H1 (cell line): ENCODE results near the gene NEO1. TPM values are rescaled to one million over a fixed set of nuclear protein-coding genes. Genes with fewer than 3 reads are reported as not detected.

Experiments
- CTCF ChIA-PET: fragments of 300-600 bp; sonication (Branson Sonifier 250); formaldehyde crosslinking; loops from one replicate; lab custom pipeline; 2021; ENCODE audit not compliant: partially characterized antibody; lab: Charles Lee
- POLR2A ChIA-PET: fragments of 300-600 bp; sonication (Branson Sonifier 250); formaldehyde crosslinking; loops from one replicate; lab custom pipeline; 2021; ENCODE audit warnings: inconsistent platforms; ENCODE audit not compliant: partially characterized antibody; lab: Charles Lee
- DNase-seq, 2 experiments: peaks; one replicate each; pipeline versions ENCODE4 v3.0.0 to v3.0.0-alpha.2; 2010 to 2022; ENCODE audit warnings: low spot score in 2 of 2, low read depth in 1 of 2, mixed read lengths in 1 of 2
- FAIRE-seq: peaks from 2 replicates; lab custom pipeline; 2011; peaks lifted over from hg19 to GRCh38; lab: Jason Lieb, UNC
- H2AFZ ChIP-seq: 2 replicates; pipeline ENCODE4 v1.8.1; 2012; ENCODE audit warnings: low read length, inconsistent platforms
- H2AK5ac ChIP-seq: 2 replicates; pipeline ENCODE4 v1.6.1; 2013; ENCODE audit warnings: low read depth, low read length
- H2BK120ac ChIP-seq: replicated peaks from 2 replicates; pipeline ENCODE3; 2013; ENCODE audit warnings: low read depth, low read length, inconsistent platforms
- H2BK12ac ChIP-seq: 2 replicates; pipeline ENCODE4 v1.6.1; 2013; ENCODE audit warnings: low read depth, low read length
- H2BK15ac ChIP-seq: 2 replicates; pipeline ENCODE4 v1.6.1; 2013; ENCODE audit warnings: low read length
- H2BK20ac ChIP-seq: 2 replicates; pipeline ENCODE4 v1.6.1; 2013; ENCODE audit warnings: low read length
- H2BK5ac ChIP-seq: 2 replicates; pipeline ENCODE4 v1.6.1; 2013; ENCODE audit warnings: low read depth, low read length
- H3K14ac ChIP-seq: 2 replicates; pipeline ENCODE4 v1.6.1; 2013; ENCODE audit warnings: inconsistent platforms; ENCODE audit not compliant: insufficient read length
- H3K18ac ChIP-seq: 2 replicates; pipeline ENCODE4 v1.6.1; 2013; ENCODE audit warnings: low read length; ENCODE audit errors: extremely low read depth
- H3K23ac ChIP-seq: 2 replicates; pipeline ENCODE4 v1.6.1; 2013; ENCODE audit warnings: inconsistent platforms; ENCODE audit not compliant: insufficient read length
- H3K23me2 ChIP-seq: 2 replicates; pipeline ENCODE4 v1.6.1; 2013; ENCODE audit warnings: low read depth, low read length
- H3K27ac ChIP-seq: 2 replicates; pipeline ENCODE4 v1.6.1; 2011; ENCODE audit warnings: low read depth, low read length, inconsistent platforms
- H3K27me3 ChIP-seq, 4 experiments: replicated peaks in 1 of 4; 1 replicate in 1 of 4; 2 replicates in 3 of 4; pipeline versions ENCODE4 v1.6.1 to v1.8.1; 2011 to 2013; ENCODE audit warnings: low read length in 3 of 4, mild to moderate bottlenecking in 3 of 4, inconsistent platforms in 2 of 4, mixed read lengths in 2 of 4, moderate library complexity in 1 of 4; ENCODE audit not compliant: control insufficient read depth in 3 of 4, insufficient read depth in 3 of 4; ENCODE audit errors: extremely low read depth in 1 of 4
- H3K36me3 ChIP-seq, 4 experiments: 2 replicates each; pipeline versions ENCODE4 v1.6.1 to v1.8.1; 2011 to 2013; ENCODE audit warnings: mild to moderate bottlenecking in 4 of 4, low read length in 3 of 4, moderate library complexity in 2 of 4, control low read depth in 1 of 4, inconsistent platforms in 1 of 4; ENCODE audit not compliant: insufficient read depth in 4 of 4, control insufficient read depth in 2 of 4
- H3K4ac ChIP-seq: replicated peaks from 2 replicates; pipeline ENCODE3; 2013; ENCODE audit warnings: low read length, low read depth, mixed read lengths, inconsistent platforms; ENCODE audit not compliant: insufficient read length
- H3K4me1 ChIP-seq, 4 experiments: replicated peaks in 1 of 4; 1 replicate in 1 of 4; 2 replicates in 3 of 4; pipeline versions ENCODE4 v1.6.1 to v1.8.1; 2011 to 2013; ENCODE audit warnings: low read length in 3 of 4, inconsistent platforms in 2 of 4, mixed read lengths in 1 of 4; ENCODE audit not compliant: insufficient read depth in 4 of 4, control insufficient read depth in 3 of 4
- H3K4me2 ChIP-seq, 2 experiments: 2 replicates each; pipeline versions ENCODE4 v1.6.1 to v1.8.1; 2011 to 2013; ENCODE audit warnings: low read depth in 2 of 2, low read length in 2 of 2, control low read depth in 1 of 2, inconsistent platforms in 1 of 2, mild to moderate bottlenecking in 1 of 2; ENCODE audit not compliant: insufficient read depth in 1 of 2
- H3K4me3 ChIP-seq, 4 experiments: fragments of 200-600, 300-600 bp in 1 of 4; sonication (generic), shearing (Covaris generic), sonication (Bioruptor Twin) in 1 of 4; 2 replicates each; pipeline versions ENCODE4 v1.5.1 to v1.8.1; 2011 to 2016; ENCODE audit warnings: low read length in 4 of 4, low read depth in 3 of 4, control low read depth in 2 of 4, inconsistent platforms in 2 of 4, mild to moderate bottlenecking in 2 of 4, mixed read lengths in 1 of 4, moderate library complexity in 1 of 4; ENCODE audit not compliant: insufficient read depth in 2 of 4; ENCODE audit errors: extremely low read depth in 1 of 4
- H3K56ac ChIP-seq: replicated peaks from 2 replicates; pipeline ENCODE3; 2013; ENCODE audit warnings: low read depth, mild to moderate bottlenecking, mixed read lengths, low read length, inconsistent platforms; ENCODE audit not compliant: insufficient read length
- H3K79me1 ChIP-seq: 2 replicates; pipeline ENCODE4 v1.6.1; 2013; ENCODE audit warnings: low read depth, low read length, control low read depth
- H3K79me2 ChIP-seq, 2 experiments: 2 replicates each; pipeline versions ENCODE4 v1.6.1 to v1.8.1; 2012 to 2013; ENCODE audit warnings: low read length in 2 of 2, mild to moderate bottlenecking in 2 of 2, inconsistent platforms in 1 of 2; ENCODE audit not compliant: insufficient read depth in 2 of 2, control insufficient read depth in 1 of 2
- H3K9ac ChIP-seq, 4 experiments: replicated peaks in 1 of 4; 1 replicate in 1 of 4; 2 replicates in 3 of 4; pipeline versions ENCODE4 v1.6.1 to v1.8.1; 2011 to 2013; ENCODE audit warnings: low read depth in 3 of 4, low read length in 3 of 4, control low read depth in 2 of 4, mild to moderate bottlenecking in 2 of 4, moderate library complexity in 2 of 4, inconsistent platforms in 1 of 4; ENCODE audit errors: extremely low read depth in 1 of 4
- H3K9me3 ChIP-seq, 2 experiments: 2 replicates each; pipeline versions ENCODE4 v1.6.1 to v1.8.1; 2012 to 2013; ENCODE audit warnings: mild to moderate bottlenecking in 2 of 2, moderate library complexity in 2 of 2, control low read depth in 1 of 2, inconsistent platforms in 1 of 2, low read depth in 1 of 2, low read length in 1 of 2, mixed read lengths in 1 of 2; ENCODE audit not compliant: insufficient read depth in 2 of 2
- H4K20me1 ChIP-seq, 2 experiments: replicated peaks in 1 of 2; 2 replicates each; pipeline versions ENCODE3 to v1.8.1; 2011 to 2013; ENCODE audit warnings: inconsistent platforms in 2 of 2, low read length in 2 of 2, mild to moderate bottlenecking in 1 of 2; ENCODE audit not compliant: insufficient read depth in 2 of 2, control insufficient read depth in 1 of 2
- H4K5ac ChIP-seq: 2 replicates; pipeline ENCODE4 v1.6.1; 2013; ENCODE audit warnings: low read length, low read depth, mixed read lengths, inconsistent platforms; ENCODE audit not compliant: insufficient read length
- H4K8ac ChIP-seq: 2 replicates; pipeline ENCODE4 v1.8.0; 2013; ENCODE audit warnings: mild to moderate bottlenecking, moderate library complexity, low read length, inconsistent platforms; ENCODE audit not compliant: insufficient read depth; ENCODE audit errors: extremely low read depth
- H4K91ac ChIP-seq: replicated peaks from 2 replicates; pipeline ENCODE3; 2013; ENCODE audit warnings: low read length, mixed read lengths, inconsistent platforms; ENCODE audit not compliant: insufficient read length
- KDM1A ChIP-seq: fragments of 200-600, 300-600 bp; sonication (generic); IDR thresholded peaks from 2 replicates; pipeline ENCODE4 v1.7.1; 2016; ENCODE audit warnings: mild to moderate bottlenecking, low read length, borderline replicate concordance
- PHF8 ChIP-seq: fragments of 200-600 bp; sonication (generic); conservative IDR thresholded peaks from 2 replicates; pipeline ENCODE4 v1.7.1; 2012; ENCODE audit warnings: low read depth, mild to moderate bottlenecking, inconsistent platforms, low read length, moderate library complexity
- RNF2 ChIP-seq: fragments of 200-900, 300-1000 bp; sonication (generic); IDR thresholded peaks from 2 replicates; pipeline ENCODE4 v1.7.1; 2016; ENCODE audit warnings: borderline replicate concordance, low read depth, mild to moderate bottlenecking, antibody characterized with exemption, low read length; ENCODE audit not compliant: poor library complexity, severe bottlenecking; ENCODE audit errors: missing control alignments
- RXRA ChIP-seq: IDR thresholded peaks from 2 replicates; pipeline ENCODE4 v1.6.1; 2011; ENCODE audit warnings: low read depth, mild to moderate bottlenecking, low read length, moderate library complexity; ENCODE audit not compliant: insufficient read depth
- SAP30 ChIP-seq: fragments of 300-600 bp; sonication (generic); IDR thresholded peaks from 2 replicates; pipeline ENCODE4 v1.7.1; 2012; ENCODE audit warnings: low read length, moderate library complexity, mild to moderate bottlenecking, inconsistent platforms; ENCODE audit not compliant: insufficient read depth, insufficient replicate concordance
- SIRT6 ChIP-seq: IDR thresholded peaks from one replicate; pipeline ENCODE4 v1.7.1; 2012; ENCODE audit warnings: low read length, inconsistent platforms
- ZNF274 ChIP-seq: IDR thresholded peaks from 2 replicates; pipeline ENCODE4 v1.7.0; 2012; ENCODE audit warnings: low read length, borderline replicate concordance; ENCODE audit errors: extremely low read depth
- WGBS, 2 experiments: shearing (Covaris generic) in 1 of 2; methylation state at CpG; one replicate each; pipeline versions ENCODE4 v1.1.6 to v1.1.7; 2013 to 2015; ENCODE audit warnings: low lambda C conversion rate in 2 of 2, mixed read lengths in 2 of 2, inconsistent platforms in 1 of 2, low coverage in 1 of 2, missing lambda C conversion rate in 1 of 2; ENCODE audit not compliant: insufficient replicate concordance in 2 of 2, insufficient coverage in 1 of 2, insufficient read length in 1 of 2; ENCODE audit errors: extremely low coverage in 1 of 2, missing lambda C conversion rate in 1 of 2; 5-methylcytosine and 5-hydroxymethylcytosine counted together
- polyA plus RNA-seq, 7 experiments: library from polyadenylated mRNA; depleted of rRNA in 3 of 7; stranded (reverse) in 5 of 7; unstranded in 2 of 7; fragments of >200 nt in 5 of 7; fragments of 200-250 nt in 2 of 7; gene quantifications; 1 replicate in 5 of 7; 2 replicates in 1 of 7; 4 replicates in 1 of 7; pipeline versions ENCODE4 v1.2.1 to v1.2.3, GENCODE V29; 2011 to 2013; ENCODE audit warnings: missing spikeins in 2 of 7, mixed read lengths in 2 of 7
- total RNA-seq: library from RNA; stranded (reverse); fragmentation: NEBNext Ultra II Directional; extraction: Animal tissue kit (Norgen Biotek cat#: 25700); gene quantifications from 2 replicates; pipeline ENCODE4 v1.2.1, GENCODE V29; 2021
- TF ChIP-seq, protein P1 (sequence below): IDR thresholded peaks from 2 replicates; pipeline ENCODE4 v1.6.1; 2011; ENCODE audit warnings: low read length, improper control_type of control experiment
- TF ChIP-seq, protein P2 (sequence below), 3 experiments: IDR thresholded peaks; 1 replicate in 2 of 3; 2 replicates in 1 of 3; pipeline versions ENCODE4 v1.5.1 to v1.6.1; 2011; ENCODE audit warnings: low read length in 3 of 3, mild to moderate bottlenecking in 3 of 3, inconsistent platforms in 2 of 3, low read depth in 1 of 3, moderate library complexity in 1 of 3; ENCODE audit not compliant: insufficient read depth in 1 of 3; ENCODE audit errors: control extremely low read depth in 1 of 3

The NEO1 gene
- total and polyA plus RNA-seq, 2 of the 8 experiments (the other 6 are each of a cell fraction or from before 2014, with no cell fraction given): 36.0 to 51.0 TPM

DNA sequence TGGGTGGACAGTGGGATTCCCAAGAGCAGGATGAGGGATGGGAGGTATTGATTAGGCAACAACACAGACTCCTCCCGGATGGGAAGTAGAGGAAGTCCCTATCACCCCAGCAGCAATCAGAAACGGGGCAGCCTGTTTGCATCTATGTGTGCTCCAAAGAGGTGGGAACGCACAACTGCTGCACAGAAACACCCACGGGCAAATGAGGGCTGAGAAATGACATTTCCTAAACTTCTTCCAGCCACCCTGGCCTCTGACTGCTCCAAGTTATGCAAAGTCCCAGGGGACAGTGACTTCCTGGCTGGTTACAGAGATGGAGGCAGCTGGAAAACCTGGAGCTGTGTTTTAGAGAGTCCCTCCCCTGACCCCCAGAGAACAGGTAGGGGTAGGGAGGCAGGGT lies 273.9 kb downstream of the NEO1 start:
- Histone ChIP-seq H3K79me2 (no peaks in the 10 kb centered on the region), H3K9ac (no peak overlapping the region), H4K8ac (no peak overlapping the region), H3K4me3 (no peak overlapping the region), H3K23me2 (no peaks in the 10 kb centered on the region), H4K91ac (no peak overlapping the region), H3K27ac (no peak overlapping the region), H4K5ac (no peak overlapping the region), H3K79me1 (no peaks in the 10 kb centered on the region; the same call in 1 of the 2 replicates), H3K56ac (no peak overlapping the region), H3K14ac (no peak overlapping the region), H2BK20ac (no peak overlapping the region), H3K4me2 (no peak overlapping the region), H3K4ac (no peak overlapping the region), H3K23ac (no peak overlapping the region), H3K27me3 (no peaks in the 10 kb centered on the region), H2BK12ac (no peak overlapping the region), H2AFZ (no peak overlapping the region), H2AK5ac (no peak overlapping the region), H3K18ac (no peak overlapping the region), H3K36me3 (peaks cover 2 to 26% (median 8%) of the 10 kb centered on the region in 4 experiments; a peak in 6 of 8 replicates), H2BK5ac (no peak overlapping the region), H3K4me1 (peaks cover 0 to 7% (median 3%) of the 10 kb centered on the region in 4 experiments; a peak in 2 of 7 replicates), H4K20me1 (peaks cover 3 to 8% of the 10 kb centered on the region in 2 experiments), H2BK15ac (no peak overlapping the region), H3K9me3 (no peaks in the 10 kb centered on the region), H2BK120ac (no peak overlapping the region)
- ChIA-PET CTCF (interaction anchor here (1.2 to 2.1 kb wide), 10 partner anchors 8 to 211 kb away, joined by 3 to 7 read pairs (median 4); no protein-coding TSS in a partner anchor), POLR2A (interaction anchor here (0.6 kb wide), 1 partner anchor 374 kb away, joined by 3 read pairs; no protein-coding TSS in a partner anchor)
- WGBS, 2 experiments: 88% methylated on average over 4 of the region's 4 CpGs; no CpG with 5 or more reads in 1 of the 2 experiments
- no peak for FAIRE-seq
- DNase-seq: no peak
- TF ChIP-seq KDM1A (no peak), ZNF274 (no peak), PHF8 (no peak), SIRT6 (no peak), RNF2 (no peak), SAP30 (no peak), RXRA (no peak)
- TF ChIP-seq, protein P1, sequence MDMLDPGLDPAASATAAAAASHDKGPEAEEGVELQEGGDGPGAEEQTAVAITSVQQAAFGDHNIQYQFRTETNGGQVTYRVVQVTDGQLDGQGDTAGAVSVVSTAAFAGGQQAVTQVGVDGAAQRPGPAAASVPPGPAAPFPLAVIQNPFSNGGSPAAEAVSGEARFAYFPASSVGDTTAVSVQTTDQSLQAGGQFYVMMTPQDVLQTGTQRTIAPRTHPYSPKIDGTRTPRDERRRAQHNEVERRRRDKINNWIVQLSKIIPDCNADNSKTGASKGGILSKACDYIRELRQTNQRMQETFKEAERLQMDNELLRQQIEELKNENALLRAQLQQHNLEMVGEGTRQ: no peak
- TF ChIP-seq, protein P2, sequence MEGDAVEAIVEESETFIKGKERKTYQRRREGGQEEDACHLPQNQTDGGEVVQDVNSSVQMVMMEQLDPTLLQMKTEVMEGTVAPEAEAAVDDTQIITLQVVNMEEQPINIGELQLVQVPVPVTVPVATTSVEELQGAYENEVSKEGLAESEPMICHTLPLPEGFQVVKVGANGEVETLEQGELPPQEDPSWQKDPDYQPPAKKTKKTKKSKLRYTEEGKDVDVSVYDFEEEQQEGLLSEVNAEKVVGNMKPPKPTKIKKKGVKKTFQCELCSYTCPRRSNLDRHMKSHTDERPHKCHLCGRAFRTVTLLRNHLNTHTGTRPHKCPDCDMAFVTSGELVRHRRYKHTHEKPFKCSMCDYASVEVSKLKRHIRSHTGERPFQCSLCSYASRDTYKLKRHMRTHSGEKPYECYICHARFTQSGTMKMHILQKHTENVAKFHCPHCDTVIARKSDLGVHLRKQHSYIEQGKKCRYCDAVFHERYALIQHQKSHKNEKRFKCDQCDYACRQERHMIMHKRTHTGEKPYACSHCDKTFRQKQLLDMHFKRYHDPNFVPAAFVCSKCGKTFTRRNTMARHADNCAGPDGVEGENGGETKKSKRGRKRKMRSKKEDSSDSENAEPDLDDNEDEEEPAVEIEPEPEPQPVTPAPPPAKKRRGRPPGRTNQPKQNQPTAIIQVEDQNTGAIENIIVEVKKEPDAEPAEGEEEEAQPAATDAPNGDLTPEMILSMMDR (IDR thresholded peaks at IDR 0.05; ENCODE audit: control extremely low read depth in 1 of 3, insufficient read depth in 1 of 3, low read depth in 1 of 3, low read length in 3 of 3): no peak
